Measurements from ENCODE around the gene CD300LG. TPM values are rescaled to one million over a fixed set of nuclear protein-coding genes. Genes with fewer than 3 reads are reported as not detected.

Gene CD300LG
- total and polyA plus RNA-seq, 9 donors: 0.13 to 6.8 (median 2.1) TPM

DNA sequence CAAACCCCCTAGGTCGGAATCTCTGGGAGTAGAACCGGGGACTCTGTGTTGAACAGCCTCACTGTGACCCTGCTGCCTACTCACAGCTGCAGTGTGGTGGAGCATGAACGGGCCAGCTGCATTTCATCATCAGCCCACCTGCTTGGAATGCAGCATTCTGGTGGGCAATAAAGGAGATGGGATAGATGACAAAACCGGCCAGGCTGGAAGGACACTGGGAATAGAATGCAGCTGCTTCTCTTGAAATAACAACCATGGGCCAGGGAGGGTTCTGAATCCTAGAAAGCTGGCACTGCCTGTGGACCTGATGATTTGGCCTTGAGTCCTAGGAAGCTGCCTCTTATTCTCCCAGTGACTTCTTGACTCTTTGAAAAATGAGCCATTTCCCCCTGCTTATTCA lies 43.2 kb upstream of the CD300LG start:
- no peaks in the 10 kb centered on the region for H3K36me3 ChIP-seq
- H3K27me3 ChIP-seq: no peaks in the 10 kb centered on the region
- intact Hi-C loops (cut with DNase I): no loop called here
- H3K4me3 ChIP-seq: no peak overlapping the region
- H3K9me3 ChIP-seq: no peaks in the 10 kb centered on the region
- WGBS, 3 donors: 21 to 30% (median 25%) methylated on average over 4 of the region's 4 CpGs
- no peak overlapping the region for H3K27ac ChIP-seq
- DNase-seq: no peak
- no peaks in the 10 kb centered on the region for H3K4me1 ChIP-seq (ENCODE audit: insufficient read depth)
- no peak for TF ChIP-seq CTCF (IDR thresholded peaks at IDR 0.05)
- TF ChIP-seq POLR2A (IDR thresholded peaks at IDR 0.05): no peak
- TF ChIP-seq EP300 (IDR thresholded peaks at IDR 0.05): no peak

DNA sequence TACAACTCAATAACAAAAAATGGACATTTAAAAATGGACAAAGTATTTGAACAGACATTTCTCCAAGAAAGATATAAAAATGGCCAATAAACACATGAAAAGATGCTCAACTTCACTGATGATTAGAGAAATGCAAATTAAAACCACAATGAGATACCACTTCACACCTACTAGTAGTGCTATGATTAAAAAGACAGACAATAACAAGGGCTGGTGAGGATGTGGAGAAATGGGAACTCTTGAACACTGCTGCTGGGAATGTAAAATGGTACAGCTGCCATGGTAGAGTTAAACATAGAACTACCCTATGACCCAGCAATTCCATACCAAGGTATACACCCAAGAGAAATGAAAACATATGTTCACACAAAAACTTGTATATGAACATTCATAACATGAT lies 41.9 kb upstream of the CD300LG start:
- no peak for TF ChIP-seq CTCF (IDR thresholded peaks at IDR 0.05)
- TF ChIP-seq EP300 (IDR thresholded peaks at IDR 0.05): no peak
- TF ChIP-seq POLR2A (IDR thresholded peaks at IDR 0.05): no peak
- Histone ChIP-seq H3K4me1 (ENCODE audit: insufficient read depth) (no peaks in the 10 kb centered on the region), H3K27me3 (no peaks in the 10 kb centered on the region), H3K36me3 (no peaks in the 10 kb centered on the region), H3K4me3 (no peak overlapping the region), H3K9me3 (no peaks in the 10 kb centered on the region), H3K27ac (no peak overlapping the region)
- DNase-seq: no peak
- intact Hi-C loops (cut with DNase I): no loop called here

DNA sequence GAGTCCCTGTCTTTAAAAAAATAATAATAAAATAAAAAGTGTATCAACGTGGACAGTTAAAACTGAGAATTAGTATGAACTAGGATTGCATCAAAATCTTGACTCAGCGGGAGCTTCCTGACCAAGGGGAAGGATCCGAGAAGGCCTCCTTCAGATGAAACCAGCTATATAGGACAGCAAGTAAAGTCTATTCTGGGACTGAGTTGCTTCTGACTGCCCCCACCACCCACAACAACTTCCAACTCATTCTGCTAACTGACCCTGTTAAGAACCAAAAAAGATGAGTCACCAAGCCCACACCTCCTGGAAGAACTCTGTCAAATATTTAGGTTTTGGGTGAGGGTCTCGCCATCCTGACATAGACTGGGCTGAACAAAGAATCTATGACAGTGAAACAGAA lies 38.9 kb upstream of the CD300LG start:
- DNase-seq: no peak
- 95 to 97% (median 97%) methylated on average over 4 of the region's 4 CpGs for WGBS, 3 donors
- H3K27ac ChIP-seq: no peak overlapping the region
- H3K4me3 ChIP-seq: no peak overlapping the region
- H3K36me3 ChIP-seq: no peaks in the 10 kb centered on the region
- H3K27me3 ChIP-seq: no peaks in the 10 kb centered on the region
- TF ChIP-seq EP300 (IDR thresholded peaks at IDR 0.05) (no peak), CTCF (IDR thresholded peaks at IDR 0.05) (no peak), POLR2A (IDR thresholded peaks at IDR 0.05) (no peak)
- intact Hi-C loops (cut with DNase I): no loop called here
- no peaks in the 10 kb centered on the region for H3K4me1 ChIP-seq (ENCODE audit: insufficient read depth)
- H3K9me3 ChIP-seq: no peaks in the 10 kb centered on the region

DNA sequence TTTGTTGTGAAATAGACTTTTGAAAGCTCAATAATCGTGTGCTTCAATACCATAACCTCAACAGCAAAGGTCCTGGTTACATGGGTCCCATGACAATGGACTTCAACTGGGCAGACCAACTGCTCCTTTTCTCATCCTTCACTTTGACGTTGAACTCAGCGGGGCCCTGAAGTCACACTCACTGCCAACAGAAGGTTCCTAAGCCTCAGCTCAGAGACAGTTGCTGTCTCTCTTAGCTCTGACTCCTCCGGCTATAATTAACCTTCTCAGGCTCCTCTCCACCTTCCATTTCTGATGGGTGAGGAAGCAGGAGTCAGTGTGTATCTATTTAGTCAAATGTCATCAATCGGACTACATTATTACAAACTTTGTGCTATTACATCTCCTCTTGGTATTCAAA lies 37.9 kb upstream of the CD300LG start:
- H3K4me1 ChIP-seq (ENCODE audit: insufficient read depth): no peaks in the 10 kb centered on the region
- no peak for DNase-seq
- H3K27me3 ChIP-seq: no peaks in the 10 kb centered on the region
- no peak overlapping the region for H3K4me3 ChIP-seq
- 92 to 94% (median 94%) methylated on average over 5 of the region's 5 CpGs for WGBS, 3 donors
- TF ChIP-seq POLR2A (IDR thresholded peaks at IDR 0.05) (no peak), CTCF (IDR thresholded peaks at IDR 0.05) (no peak), EP300 (IDR thresholded peaks at IDR 0.05) (no peak)
- no peaks in the 10 kb centered on the region for H3K9me3 ChIP-seq
- intact Hi-C loops (cut with DNase I): no loop called here
- H3K27ac ChIP-seq: no peak overlapping the region
- no peaks in the 10 kb centered on the region for H3K36me3 ChIP-seq

- DNase-seq: no peak
- 90 to 95% (median 91%) methylated on average over 4 of the region's 4 CpGs for WGBS, 3 donors
- Histone ChIP-seq H3K4me3 (no peak overlapping the region), H3K36me3 (no peaks in the 10 kb centered on the region), H3K27ac (no peak overlapping the region), H3K4me1 (ENCODE audit: insufficient read depth) (no peaks in the 10 kb centered on the region), H3K27me3 (no peaks in the 10 kb centered on the region), H3K9me3 (no peaks in the 10 kb centered on the region)
- intact Hi-C loops (cut with DNase I): no loop called here
- no peak for TF ChIP-seq POLR2A (IDR thresholded peaks at IDR 0.05)
- no peak for TF ChIP-seq EP300 (IDR thresholded peaks at IDR 0.05)
- no peak for TF ChIP-seq CTCF (IDR thresholded peaks at IDR 0.05)
Observed at GRCh38 chr17:43810226-43810715, 36.7 kb upstream of the CD300LG start.

Data from ovary (tissue), 9 donors.